ENCODE data around the gene FLNB. TPM values are rescaled to one million over a fixed set of nuclear protein-coding genes. Genes with fewer than 3 reads are reported as not detected.

FLNB gene
- total and polyA plus RNA-seq, 2 experiments from 2014 or later = 69.4 to 172 TPM

- TF ChIP-seq CTCF (IDR thresholded peaks at IDR 0.05; ENCODE audit: poor library complexity) = no peak
- TF ChIP-seq EZH2phosphoT487 (IDR thresholded peaks at IDR 0.05; ENCODE audit: low read depth, severe bottlenecking, unreplicated experiment) = no peak
- no peak for TF ChIP-seq EZH2 (IDR thresholded peaks at IDR 0.05; ENCODE audit: borderline replicate concordance)
- Histone ChIP-seq H3K79me2 (peaks cover 91% of the 10 kb centered on the region), H3K36me3 (replicated peaks; ENCODE audit: insufficient read depth, low read depth) (peaks cover 5% of the 10 kb centered on the region), H2AFZ (no peak overlapping the region), H4K20me1 (ENCODE audit: insufficient read depth, poor library complexity, severe bottlenecking) (peaks cover 4% of the 10 kb centered on the region), H3K9me3 (ENCODE audit: low read depth) (no peaks in the 10 kb centered on the region), H3K9me2 (replicated peaks; ENCODE audit: insufficient read depth) (no peaks in the 10 kb centered on the region), H3K27ac (no peak overlapping the region), H3K27me3 (no peaks in the 10 kb centered on the region), H3K4me2 (no peak overlapping the region), H3K4me3 (no peak overlapping the region), H3K4me1 (ENCODE audit: insufficient read depth) (no peaks in the 10 kb centered on the region)
- no peak for DNase-seq (ENCODE audit: low spot score)
- 89% methylated on average over 6 of the region's 6 CpGs for WGBS (ENCODE audit: low lambda C conversion rate, missing lambda C conversion rate)
Measured at GRCh38 chr3:58085616-58086015, 77.4 kb downstream of the FLNB start.

DNA sequence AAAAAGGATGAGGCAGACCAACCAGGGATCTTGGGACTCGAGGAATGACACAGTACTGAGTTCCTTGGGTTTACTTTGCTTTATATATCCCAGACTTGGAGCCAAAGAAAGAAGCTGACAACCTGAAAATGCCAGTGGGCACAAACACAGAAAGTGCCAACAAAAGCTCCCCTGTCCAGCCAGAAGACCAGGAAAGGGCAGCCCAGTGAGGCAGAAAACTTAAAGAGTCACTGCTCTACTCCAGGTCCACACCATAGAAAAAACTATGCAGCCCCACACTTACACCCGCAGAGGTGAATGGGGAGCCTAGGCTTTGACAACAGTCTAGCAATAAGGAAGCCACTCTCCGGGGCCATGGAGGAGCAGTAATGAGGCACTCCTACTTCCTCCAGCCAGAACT is 80.3 kb downstream of the FLNB start:
- no peaks in the 10 kb centered on the region for H3K9me3 ChIP-seq (ENCODE audit: low read depth)
- no peaks in the 10 kb centered on the region for H3K27me3 ChIP-seq
- no peak overlapping the region for H3K4me3 ChIP-seq
- no peak overlapping the region for H2AFZ ChIP-seq
- peaks cover 4% of the 10 kb centered on the region for H4K20me1 ChIP-seq (ENCODE audit: insufficient read depth, poor library complexity, severe bottlenecking)
- no peaks in the 10 kb centered on the region for H3K9me2 ChIP-seq (replicated peaks; ENCODE audit: insufficient read depth)
- 92% methylated on average over 3 of the region's 3 CpGs for WGBS (ENCODE audit: low lambda C conversion rate, missing lambda C conversion rate)
- TF ChIP-seq CTCF (IDR thresholded peaks at IDR 0.05; ENCODE audit: poor library complexity) (no peak), EZH2phosphoT487 (IDR thresholded peaks at IDR 0.05; ENCODE audit: low read depth, severe bottlenecking, unreplicated experiment) (no peak), EZH2 (IDR thresholded peaks at IDR 0.05; ENCODE audit: borderline replicate concordance) (no peak)
- no peaks in the 10 kb centered on the region for H3K4me1 ChIP-seq (ENCODE audit: insufficient read depth)
- H3K4me2 ChIP-seq = no peak overlapping the region
- no peak for DNase-seq (ENCODE audit: low spot score)
- peaks cover 91% of the 10 kb centered on the region for H3K79me2 ChIP-seq
- H3K36me3 ChIP-seq (replicated peaks; ENCODE audit: insufficient read depth, low read depth) = peaks cover 5% of the 10 kb centered on the region
- H3K27ac ChIP-seq = no peak overlapping the region

DNA sequence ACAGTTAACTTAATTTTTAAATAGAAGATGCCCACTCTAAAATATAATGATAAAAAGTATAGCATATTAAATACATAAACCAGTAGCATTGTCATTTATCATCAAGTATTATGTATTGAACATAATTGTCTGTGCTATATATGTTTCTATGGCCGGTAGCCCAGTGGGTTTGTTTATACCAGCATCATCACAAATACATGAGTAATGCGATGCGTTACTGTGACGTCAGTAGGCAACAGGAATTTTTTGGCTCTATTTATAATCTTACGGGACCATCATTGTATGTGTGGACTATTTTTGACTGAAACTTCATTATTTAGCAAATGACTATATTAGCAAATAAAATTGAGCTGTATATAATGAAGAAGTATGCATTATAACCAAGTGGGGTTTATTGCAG is 82.1 kb downstream of the FLNB start:
- no peak overlapping the region for H2AFZ ChIP-seq
- H3K9me2 ChIP-seq (replicated peaks; ENCODE audit: insufficient read depth) = no peaks in the 10 kb centered on the region
- H3K4me3 ChIP-seq = no peak overlapping the region
- peaks cover 90% of the 10 kb centered on the region for H3K79me2 ChIP-seq
- peaks cover 5% of the 10 kb centered on the region for H3K36me3 ChIP-seq (replicated peaks; ENCODE audit: insufficient read depth, low read depth)
- H3K4me1 ChIP-seq (ENCODE audit: insufficient read depth) = no peaks in the 10 kb centered on the region
- no peaks in the 10 kb centered on the region for H3K9me3 ChIP-seq (ENCODE audit: low read depth)
- no peak overlapping the region for H3K4me2 ChIP-seq
- 93% methylated on average over 5 of the region's 5 CpGs for WGBS (ENCODE audit: low lambda C conversion rate, missing lambda C conversion rate)
- TF ChIP-seq EZH2phosphoT487 (IDR thresholded peaks at IDR 0.05; ENCODE audit: low read depth, severe bottlenecking, unreplicated experiment) (no peak), CTCF (IDR thresholded peaks at IDR 0.05; ENCODE audit: poor library complexity) (no peak), EZH2 (IDR thresholded peaks at IDR 0.05; ENCODE audit: borderline replicate concordance) (no peak)
- no peaks in the 10 kb centered on the region for H3K27me3 ChIP-seq
- H3K27ac ChIP-seq = no peak overlapping the region
- H4K20me1 ChIP-seq (ENCODE audit: insufficient read depth, poor library complexity, severe bottlenecking) = peaks cover 4% of the 10 kb centered on the region
- no peak for DNase-seq (ENCODE audit: low spot score)

DNA sequence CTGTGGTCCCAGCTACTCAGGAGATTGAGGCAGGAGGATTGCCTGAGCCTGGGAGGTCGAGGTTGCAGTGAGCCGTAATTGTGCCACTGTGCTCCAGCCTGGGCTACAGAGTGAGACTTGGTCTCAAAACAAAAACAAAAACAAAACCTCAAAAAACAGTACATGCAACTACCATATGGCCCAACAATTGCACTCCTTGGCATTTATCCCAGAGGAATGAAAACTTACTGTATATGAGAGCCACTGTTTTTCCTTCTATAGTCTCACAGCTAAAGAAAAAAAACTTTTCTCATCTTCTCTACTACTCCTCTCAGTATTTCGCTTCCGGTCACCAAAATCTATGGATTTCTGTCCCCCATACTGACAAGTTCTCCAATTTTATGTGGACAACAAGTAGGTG is 84.3 kb downstream of the FLNB start:
- Histone ChIP-seq H3K4me2 (no peak overlapping the region), H3K27ac (no peak overlapping the region), H3K4me1 (ENCODE audit: insufficient read depth) (no peaks in the 10 kb centered on the region), H3K9me3 (ENCODE audit: low read depth) (no peaks in the 10 kb centered on the region), H3K79me2 (peaks cover 74% of the 10 kb centered on the region), H3K36me3 (replicated peaks; ENCODE audit: insufficient read depth, low read depth) (peaks cover 5% of the 10 kb centered on the region), H4K20me1 (ENCODE audit: insufficient read depth, poor library complexity, severe bottlenecking) (peaks cover 4% of the 10 kb centered on the region), H3K4me3 (no peak overlapping the region), H3K9me2 (replicated peaks; ENCODE audit: insufficient read depth) (no peaks in the 10 kb centered on the region), H3K27me3 (no peaks in the 10 kb centered on the region), H2AFZ (no peak overlapping the region)
- DNase-seq (ENCODE audit: low spot score) = no peak
- WGBS (ENCODE audit: low lambda C conversion rate, missing lambda C conversion rate) = 99% methylated on average over 4 of the region's 4 CpGs
- TF ChIP-seq CTCF (IDR thresholded peaks at IDR 0.05; ENCODE audit: poor library complexity) = no peak
- no peak for TF ChIP-seq EZH2 (IDR thresholded peaks at IDR 0.05; ENCODE audit: borderline replicate concordance)
- no peak for TF ChIP-seq EZH2phosphoT487 (IDR thresholded peaks at IDR 0.05; ENCODE audit: low read depth, severe bottlenecking, unreplicated experiment)

All from hepatocyte (in vitro differentiated cells).